HepG2 (cell line): Measurements from ENCODE around the gene C2CD3. TPM values are rescaled to one million over a fixed set of nuclear protein-coding genes. Genes with fewer than 3 reads are reported as not detected.
A peak's percentile ranks its signal among the peaks of the same experiment; 100 is the strongest.

Experiments used
- ATAC-seq: fragments of 200-7000 bp; cut with Tn5 transposase; 3 replicates; pipeline ENCODE4 v1.9.1; 2020; ENCODE audit warnings: mild to moderate bottlenecking, moderate library complexity
- BruUV-seq: library from RNA; stranded (reverse); fragments of 400-500 nt; replicated peaks from 2 replicates; lab custom pipeline; 2021; lab: Mats Ljungman, UMichigan
- CTCF ChIA-PET: fragments of 300-600 bp; formaldehyde crosslinking; extraction: SDS; loops from one replicate; lab custom pipeline; 2021; ENCODE audit warnings: low total read pairs, inconsistent platforms, low intra/inter-chr PET ratio; lab: Yijun Ruan, JAX
- POLR2A ChIA-PET: fragments of 350-600 bp; sonication (Branson Sonifier 250); formaldehyde crosslinking; loops from one replicate; lab custom pipeline; 2020; ENCODE audit warnings: antibody characterized with exemption, inconsistent platforms; lab: Yijun Ruan, JAX
- DNase-seq: peaks from one replicate; pipeline ENCODE4 v3.0.0-alpha.2; 2015; ENCODE audit warnings: low spot score
- FAIRE-seq: peaks from 3 replicates; lab custom pipeline; 2011; peaks lifted over from hg19 to GRCh38; lab: Jason Lieb, UNC
- H2AFZ ChIP-seq: one replicate; pipeline ENCODE4 v1.6.1; 2011; ENCODE audit warnings: low read length, inconsistent platforms
- H3K27ac ChIP-seq: fragments of 300-600 bp; 3 replicates; pipeline ENCODE4 v1.8.0; 2011; ENCODE audit warnings: mixed run types, mild to moderate bottlenecking, mixed read lengths, low read length, inconsistent platforms; ENCODE audit not compliant: insufficient read depth; ENCODE audit errors: extremely low read length
- H3K27me3 ChIP-seq, 2 experiments: fragments of 200-600 bp in 1 of 2; 2 replicates in 1 of 2; 3 replicates in 1 of 2; pipeline versions ENCODE4 v1.6.0 to v1.8.0; 2011; ENCODE audit warnings: low read length in 2 of 2, mild to moderate bottlenecking in 2 of 2, moderate library complexity in 2 of 2, inconsistent platforms in 1 of 2; ENCODE audit not compliant: insufficient read depth in 2 of 2, control insufficient read depth in 1 of 2
- H3K36me3 ChIP-seq, 2 experiments: fragments of 200-600 bp in 1 of 2; replicated peaks in 1 of 2; 2 replicates in 1 of 2; 3 replicates in 1 of 2; pipeline versions ENCODE4 v1.5.1 to v1.8.0; 2011; ENCODE audit warnings: low read length in 2 of 2, inconsistent platforms in 1 of 2; ENCODE audit not compliant: insufficient read depth in 2 of 2, control insufficient read depth in 1 of 2
- H3K4me1 ChIP-seq: 2 replicates; pipeline ENCODE4 v1.5.1; 2012; ENCODE audit warnings: low read length, inconsistent platforms; ENCODE audit not compliant: insufficient read depth
- H3K4me2 ChIP-seq: 2 replicates; pipeline ENCODE4 v1.6.0; 2011; ENCODE audit warnings: low read depth, low read length, inconsistent platforms
- H3K4me3 ChIP-seq, 3 experiments: fragments of 200-600 bp in 1 of 3; sonication (generic), shearing (Covaris generic) in 1 of 3; replicated peaks in 1 of 3; 2 replicates each; pipeline ENCODE4 v1.5.1; 2011 to 2016; ENCODE audit warnings: low read length in 3 of 3, inconsistent platforms in 2 of 3, low read depth in 2 of 3, mild to moderate bottlenecking in 2 of 3, control low read depth in 1 of 3, mixed read lengths in 1 of 3; ENCODE audit not compliant: insufficient read depth in 1 of 3
- H3K79me2 ChIP-seq: one replicate; pipeline ENCODE4 v1.6.1; 2011; ENCODE audit warnings: low read length, inconsistent platforms; ENCODE audit not compliant: insufficient read depth
- H3K9ac ChIP-seq: 2 replicates; pipeline ENCODE4 v1.6.0; 2011; ENCODE audit warnings: mild to moderate bottlenecking, low read depth, low read length, inconsistent platforms; ENCODE audit not compliant: insufficient read depth
- H3K9me3 ChIP-seq: 2 replicates; pipeline ENCODE4 v1.5.1; 2012; ENCODE audit warnings: mild to moderate bottlenecking, low read length
- H4K20me1 ChIP-seq: 2 replicates; pipeline ENCODE4 v1.6.0; 2011; ENCODE audit warnings: inconsistent platforms, mild to moderate bottlenecking, low read length, moderate library complexity; ENCODE audit not compliant: insufficient read depth
- CCDC6 ChIP-seq: sonication (generic); formaldehyde crosslinking; IDR thresholded peaks from 2 replicates; pipeline ENCODE4 v1.8.1; 2022; ENCODE audit warnings: mild to moderate bottlenecking, missing genetic modification reagents, moderate library complexity
- DNMT1 ChIP-seq: sonication (generic); formaldehyde crosslinking; IDR thresholded peaks from 2 replicates; pipeline ENCODE4 v1.5.1; 2020; ENCODE audit warnings: mild to moderate bottlenecking, missing genetic modification reagents
- FOSL1 ChIP-seq: sonication (generic); formaldehyde crosslinking; IDR thresholded peaks from 2 replicates; pipeline ENCODE4 v1.9.0; 2021; ENCODE audit warnings: missing genetic modification reagents, borderline replicate concordance
- HCFC1 ChIP-seq: fragments of 150-350 bp; IDR thresholded peaks from 2 replicates; pipeline ENCODE4 v1.6.1; 2014; ENCODE audit warnings: low read depth, low read length
- HNF4A ChIP-seq: sonication (generic); formaldehyde crosslinking; IDR thresholded peaks from 2 replicates; pipeline ENCODE4 v1.4.0; 2020; ENCODE audit warnings: missing genetic modification reagents
- HNF4G ChIP-seq, 2 experiments: sonication (generic) in 1 of 2; formaldehyde crosslinking in 1 of 2; IDR thresholded peaks; 2 replicates each; pipeline versions ENCODE4 v1.4.0 to v1.6.1; 2011 to 2020; ENCODE audit warnings: borderline replicate concordance in 2 of 2, low read depth in 2 of 2, mild to moderate bottlenecking in 2 of 2, low read length in 1 of 2, missing genetic modification reagents in 1 of 2, moderate library complexity in 1 of 2
- HNRNPUL1 ChIP-seq: fragments of 200-400 bp; formaldehyde crosslinking; IDR thresholded peaks from 2 replicates; pipeline ENCODE4 v1.6.1; 2017; ENCODE audit warnings: low read depth, mild to moderate bottlenecking, low read length, moderate library complexity
- IRF2 ChIP-seq: IDR thresholded peaks from 2 replicates; pipeline ENCODE4 v1.6.1; 2018; ENCODE audit warnings: missing genetic modification reagents, missing compliant biosample characterization
- MAFF ChIP-seq: IDR thresholded peaks from 2 replicates; pipeline ENCODE4 v1.6.1; 2011; ENCODE audit warnings: low read depth, low read length, improper control_type of control experiment
- MED1 ChIP-seq: sonication (generic); formaldehyde crosslinking; IDR thresholded peaks from 2 replicates; pipeline ENCODE4 v1.4.0; 2020; ENCODE audit warnings: missing genetic modification reagents
- PRMT3 ChIP-seq: sonication (generic); formaldehyde crosslinking; IDR thresholded peaks from 2 replicates; pipeline ENCODE4 v1.8.1; 2022; ENCODE audit warnings: low read depth, mild to moderate bottlenecking, moderate library complexity, missing genetic modification reagents, borderline replicate concordance
- RORA ChIP-seq: sonication (generic); formaldehyde crosslinking; IDR thresholded peaks from 2 replicates; pipeline ENCODE4 v1.5.0; 2020; ENCODE audit warnings: mild to moderate bottlenecking, missing genetic modification reagents, moderate library complexity
- SAP130 ChIP-seq: IDR thresholded peaks from 2 replicates; pipeline ENCODE4 v1.6.1; 2016; ENCODE audit warnings: low read depth
- ZFP37 ChIP-seq: sonication (generic); formaldehyde crosslinking; IDR thresholded peaks from 2 replicates; pipeline ENCODE4 v1.4.0; 2020; ENCODE audit warnings: missing genetic modification reagents, borderline replicate concordance
- ZFYVE20 ChIP-seq: sonication (generic); formaldehyde crosslinking; IDR thresholded peaks from 2 replicates; pipeline ENCODE4 v1.8.0; 2023; ENCODE audit warnings: low read depth, mild to moderate bottlenecking, moderate library complexity, missing genetic modification reagents, borderline replicate concordance
- ZNF224 ChIP-seq: sonication (generic); formaldehyde crosslinking; IDR thresholded peaks from 2 replicates; pipeline ENCODE4 v1.5.0; 2020; ENCODE audit warnings: mild to moderate bottlenecking, missing genetic modification reagents
- ZNF274 ChIP-seq: sonication (generic); formaldehyde crosslinking; IDR thresholded peaks from 2 replicates; pipeline ENCODE4 v1.5.1; 2020; ENCODE audit warnings: mild to moderate bottlenecking, missing genetic modification reagents
- ZNF589 ChIP-seq: sonication (generic); formaldehyde crosslinking; conservative IDR thresholded peaks from 2 replicates; pipeline ENCODE4 v1.8.0; 2022; ENCODE audit warnings: mild to moderate bottlenecking, moderate library complexity, missing genetic modification reagents
- ZNF598 ChIP-seq: sonication (generic); formaldehyde crosslinking; IDR thresholded peaks from 2 replicates; pipeline ENCODE4 v1.5.1; 2020; ENCODE audit warnings: mild to moderate bottlenecking, missing genetic modification reagents, borderline replicate concordance
- ZNF629 ChIP-seq: sonication (generic); formaldehyde crosslinking; conservative IDR thresholded peaks from 2 replicates; pipeline ENCODE4 v1.5.0; 2020; ENCODE audit warnings: missing genetic modification reagents
- ZNF83 ChIP-seq: sonication (generic); formaldehyde crosslinking; IDR thresholded peaks from 2 replicates; pipeline ENCODE4 v1.4.0; 2020; ENCODE audit warnings: missing genetic modification reagents, mild to moderate bottlenecking, borderline replicate concordance
- WGBS: methylation state at CpG from one replicate; pipeline ENCODE4 v1.1.6; 2017; ENCODE audit warnings: low lambda C conversion rate; 5-methylcytosine and 5-hydroxymethylcytosine counted together
- in situ Hi-C: cut with HindIII; loops from 2 replicates; pipeline ENCODE4 v1.10.0; 2017; ENCODE audit warnings: low pct_unique_long_range_greater_than_20kb; ENCODE audit not compliant: extremely low pct_ligation_motif_present
- intact Hi-C: fragments of 100-400 bp; cut with micrococcal nuclease; formaldehyde crosslinking; loops from one replicate; pipeline ENCODE4 v1.10.0; 2022; ENCODE audit not compliant: unreplicated experiment
- polyA plus RNA-seq, 8 experiments: library from polyadenylated mRNA; depleted of rRNA in 3 of 8; stranded (reverse) in 7 of 8; unstranded in 1 of 8; fragments of >200 nt; fragmentation: Illumina TruSeq in 4 of 8; extraction: Trizol in 4 of 8; gene quantifications; 2 replicates each; pipeline versions ENCODE4 v1.2.1 to v1.2.3, GENCODE V29; 2011 to 2016; ENCODE audit warnings: low read depth in 4 of 8, missing spikeins in 1 of 8, mixed read lengths in 1 of 8; ENCODE audit not compliant: insufficient read depth in 1 of 8
- total RNA-seq, 5 experiments: library from RNA; depleted of rRNA; stranded (reverse); fragments of >200 nt; fragmentation: Illumina TruSeq; extraction: Trizol; gene quantifications; 2 replicates each; pipeline ENCODE4 v1.2.3, GENCODE V29; 2016; ENCODE audit warnings: low read depth in 1 of 5
- TF ChIP-seq, protein P1 (sequence below): sonication (generic); formaldehyde crosslinking; IDR thresholded peaks from 2 replicates; pipeline ENCODE4 v1.8.0; 2022; ENCODE audit warnings: mild to moderate bottlenecking, missing genetic modification reagents, moderate library complexity
- TF ChIP-seq, protein P2 (sequence below): sonication (generic); formaldehyde crosslinking; IDR thresholded peaks from 2 replicates; pipeline ENCODE4 v1.5.0; 2020; ENCODE audit warnings: mild to moderate bottlenecking, missing genetic modification reagents, borderline replicate concordance

Gene C2CD3
- total and polyA plus RNA-seq, 2 of the 13 experiments (the other 11 are each of a cell fraction or from before 2014, with no cell fraction given), result 5.5 to 6.4 TPM

DNA sequence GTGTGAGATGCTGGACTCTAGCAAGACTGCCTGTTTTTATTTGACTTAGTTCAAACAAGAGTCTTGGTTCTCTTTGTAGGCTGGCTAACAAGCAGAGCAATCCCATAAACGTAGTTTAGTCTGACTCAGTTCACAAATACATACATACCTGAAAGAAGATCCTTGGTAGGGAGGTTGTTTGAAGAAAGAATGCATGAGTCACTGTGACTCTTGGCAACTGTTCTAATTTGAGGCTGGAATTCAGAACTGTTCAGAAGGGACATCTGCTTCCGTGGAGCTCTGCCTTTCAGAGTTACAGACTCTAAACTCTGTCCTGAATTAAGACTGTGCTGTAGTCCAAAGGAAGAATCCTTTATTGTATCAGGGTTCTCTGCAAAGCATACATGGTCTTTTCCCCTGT, 32.2 kb downstream of the C2CD3 start:
- Histone ChIP-seq H3K4me2 (peak overlapping the region; percentile 3; the same call in 1 of the 2 replicates), H3K27ac (peak overlapping the region; percentile 59), H3K27me3 (no peaks in the 10 kb centered on the region), H3K9ac (peak overlapping the region; percentile 9; the same call in 1 of the 2 replicates), H2AFZ (no peak overlapping the region), H3K79me2 (no peaks in the 10 kb centered on the region), H3K36me3 (peaks cover 0 to 9% of the 10 kb centered on the region in 2 experiments; a peak in 2 of 5 replicates), H3K4me3 (no peak overlapping the region; a peak in 1 of 6 replicates), H4K20me1 (no peaks in the 10 kb centered on the region), H3K4me1 (peaks cover 32% of the 10 kb centered on the region), H3K9me3 (no peaks in the 10 kb centered on the region)
- intact Hi-C loops (loop anchor here (1.0 kb wide), 1 partner anchor 173 kb away; no protein-coding TSS in a partner anchor), in situ Hi-C loops (no loop called here)
- peak; percentile 97 for ATAC-seq
- 3% methylated on average over 2 of the region's 2 CpGs for WGBS
- peak; percentile 93 for DNase-seq
- ChIA-PET POLR2A (interaction anchor here (0.7 to 1.8 kb wide), 2 partner anchors 32 to 185 kb away, joined by 3 to 4 read pairs; partner anchors contain the start of gene C2CD3), CTCF (no interaction called here)
- peak; percentile 72 for FAIRE-seq
- BruUV-seq, result no TSS peak
- no peak for TF ChIP-seq ZNF274 (CRISPR knock-in tag)
- no peak for TF ChIP-seq ZNF224
- TF ChIP-seq FOSL1 (CRISPR knock-in tag), result peak; percentile 70; the same call in 1 of the 2 replicates
- TF ChIP-seq HNRNPUL1, result no peak
- no peak for TF ChIP-seq ZNF589 (CRISPR knock-in tag)
- no peak for TF ChIP-seq RORA (CRISPR knock-in tag)
- TF ChIP-seq, protein P1, sequence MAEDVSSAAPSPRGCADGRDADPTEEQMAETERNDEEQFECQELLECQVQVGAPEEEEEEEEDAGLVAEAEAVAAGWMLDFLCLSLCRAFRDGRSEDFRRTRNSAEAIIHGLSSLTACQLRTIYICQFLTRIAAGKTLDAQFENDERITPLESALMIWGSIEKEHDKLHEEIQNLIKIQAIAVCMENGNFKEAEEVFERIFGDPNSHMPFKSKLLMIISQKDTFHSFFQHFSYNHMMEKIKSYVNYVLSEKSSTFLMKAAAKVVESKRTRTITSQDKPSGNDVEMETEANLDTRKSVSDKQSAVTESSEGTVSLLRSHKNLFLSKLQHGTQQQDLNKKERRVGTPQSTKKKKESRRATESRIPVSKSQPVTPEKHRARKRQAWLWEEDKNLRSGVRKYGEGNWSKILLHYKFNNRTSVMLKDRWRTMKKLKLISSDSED (CRISPR knock-in tag), result no peak
- TF ChIP-seq CCDC6 (CRISPR knock-in tag), result no peak
- TF ChIP-seq ZNF629, result no peak
- TF ChIP-seq HNF4G (IDR thresholded peaks at IDR 0.05; ENCODE audit: borderline replicate concordance, low read depth, low read length), result no peak
- TF ChIP-seq HNF4G (CRISPR knock-in tag; IDR thresholded peaks at IDR 0.05; ENCODE audit: borderline replicate concordance, low read depth), result no peak
- TF ChIP-seq SAP130 (CRISPR knock-in tag), result peak; percentile 66; the same call in 1 of the 2 replicates
- no peak for TF ChIP-seq HCFC1
- no peak for TF ChIP-seq HNF4A
- no peak for TF ChIP-seq ZNF598 (CRISPR knock-in tag)
- no peak for TF ChIP-seq PRMT3 (CRISPR knock-in tag)
- TF ChIP-seq ZFP37, result no peak
- no peak for TF ChIP-seq ZNF83 (CRISPR knock-in tag)
- TF ChIP-seq, protein P2, sequence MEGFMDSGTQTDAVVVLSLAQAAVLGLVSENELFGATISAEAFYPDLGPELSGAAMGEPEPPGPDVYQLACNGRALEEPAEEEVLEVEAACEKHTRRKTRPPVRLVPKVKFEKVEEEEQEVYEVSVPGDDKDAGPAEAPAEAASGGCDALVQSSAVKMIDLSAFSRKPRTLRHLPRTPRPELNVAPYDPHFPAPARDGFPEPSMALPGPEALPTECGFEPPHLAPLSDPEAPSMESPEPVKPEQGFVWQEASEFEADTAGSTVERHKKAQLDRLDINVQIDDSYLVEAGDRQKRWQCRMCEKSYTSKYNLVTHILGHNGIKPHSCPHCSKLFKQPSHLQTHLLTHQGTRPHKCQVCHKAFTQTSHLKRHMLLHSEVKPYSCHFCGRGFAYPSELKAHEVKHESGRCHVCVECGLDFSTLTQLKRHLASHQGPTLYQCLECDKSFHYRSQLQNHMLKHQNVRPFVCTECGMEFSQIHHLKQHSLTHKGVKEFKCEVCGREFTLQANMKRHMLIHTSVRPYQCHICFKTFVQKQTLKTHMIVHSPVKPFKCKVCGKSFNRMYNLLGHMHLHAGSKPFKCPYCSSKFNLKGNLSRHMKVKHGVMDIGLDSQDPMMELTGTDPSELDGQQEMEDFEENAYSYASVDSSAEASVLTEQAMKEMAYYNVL (CRISPR knock-in tag), result no peak
- TF ChIP-seq IRF2 (CRISPR knock-in tag), result 0 out of 2 replicates have a peak, but pooled peaks have one; percentile 37
- no peak for TF ChIP-seq DNMT1 (CRISPR knock-in tag)
- TF ChIP-seq MAFF, result peak; percentile 39; the same call in 1 of the 2 replicates
- TF ChIP-seq ZFYVE20, result no peak
- peak; percentile 26; the same call in 1 of the 2 replicates for TF ChIP-seq MED1 (CRISPR knock-in tag)
